ES-I3 (cell line): Measurements from ENCODE around the gene PAPSS2.

Experiments used
- H3K36me3 ChIP-seq: 2 replicates; pipeline ENCODE4 v1.6.1; 2013; ENCODE audit warnings: mild to moderate bottlenecking, low read length, control low read depth, moderate library complexity; ENCODE audit not compliant: insufficient read depth
- H3K4me1 ChIP-seq: 2 replicates; pipeline ENCODE4 v1.6.1; 2013; ENCODE audit warnings: mild to moderate bottlenecking, control low read depth, low read length; ENCODE audit not compliant: insufficient read depth
- H3K9ac ChIP-seq: 2 replicates; pipeline ENCODE4 v1.6.1; 2013; ENCODE audit warnings: low read depth, mild to moderate bottlenecking, low read length, moderate library complexity
- H3K9me3 ChIP-seq: 2 replicates; pipeline ENCODE4 v1.6.1; 2013; ENCODE audit warnings: mild to moderate bottlenecking, low read length, moderate library complexity; ENCODE audit not compliant: control insufficient read depth, insufficient read depth

Gene PAPSS2

DNA sequence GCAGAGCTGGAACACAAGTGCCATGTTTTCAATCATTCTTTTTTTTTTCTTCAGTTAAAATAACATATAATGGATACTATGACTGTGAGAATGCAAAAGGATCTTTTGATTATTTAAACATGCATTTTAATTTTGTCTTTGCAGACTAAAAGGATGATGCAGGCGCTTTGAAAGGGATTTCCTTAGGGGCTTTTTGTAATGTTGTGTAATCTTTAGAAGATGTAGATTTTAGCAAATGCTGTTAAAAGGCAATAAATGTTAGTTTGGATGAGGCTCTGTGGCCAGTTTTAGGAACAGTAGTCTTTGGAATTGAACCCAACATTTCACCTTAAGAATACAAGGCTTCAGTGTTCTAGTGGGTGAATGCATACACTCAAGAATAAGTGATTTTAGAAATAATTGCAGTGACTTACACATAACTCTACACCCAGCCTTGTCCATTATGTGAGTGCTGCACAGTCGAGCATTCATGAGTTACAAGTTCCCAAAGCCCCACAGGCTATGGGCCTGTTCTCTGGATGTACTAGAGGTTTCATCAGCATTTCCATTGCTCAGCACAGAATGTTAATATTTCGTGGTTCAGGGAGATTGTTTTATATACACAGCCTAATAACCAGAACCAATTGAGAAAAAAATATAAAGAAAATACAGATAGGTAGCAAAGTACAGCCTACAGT, 11.6 kb downstream of the PAPSS2 start:
- H3K36me3 ChIP-seq: no peaks in the 10 kb centered on the region
- no peak overlapping the region for H3K9ac ChIP-seq
- H3K9me3 ChIP-seq: no peaks in the 10 kb centered on the region
- peaks cover 14% of the 10 kb centered on the region for H3K4me1 ChIP-seq

DNA sequence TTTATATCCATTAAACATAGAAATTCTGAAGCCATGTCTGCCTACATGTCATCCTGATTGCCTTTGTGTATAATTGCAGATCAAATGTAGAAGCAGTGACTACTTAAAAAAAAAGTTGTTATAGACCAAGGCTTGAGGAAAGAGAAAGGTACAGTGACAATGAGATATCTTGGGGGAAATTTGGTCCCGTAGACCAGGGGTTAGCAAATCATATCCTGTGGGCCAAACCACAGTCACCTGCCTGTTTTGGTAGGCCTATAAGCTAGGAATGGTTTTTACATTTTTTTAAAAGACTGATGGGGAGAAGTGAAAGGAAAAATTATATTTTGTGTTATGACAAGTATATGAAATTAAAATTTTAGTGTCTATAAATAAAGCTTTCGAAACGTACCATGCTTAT, 12.9 kb downstream of the PAPSS2 start:
- Histone ChIP-seq H3K36me3 (no peaks in the 10 kb centered on the region), H3K4me1 (peaks cover 14% of the 10 kb centered on the region), H3K9ac (no peak overlapping the region), H3K9me3 (no peaks in the 10 kb centered on the region)

DNA sequence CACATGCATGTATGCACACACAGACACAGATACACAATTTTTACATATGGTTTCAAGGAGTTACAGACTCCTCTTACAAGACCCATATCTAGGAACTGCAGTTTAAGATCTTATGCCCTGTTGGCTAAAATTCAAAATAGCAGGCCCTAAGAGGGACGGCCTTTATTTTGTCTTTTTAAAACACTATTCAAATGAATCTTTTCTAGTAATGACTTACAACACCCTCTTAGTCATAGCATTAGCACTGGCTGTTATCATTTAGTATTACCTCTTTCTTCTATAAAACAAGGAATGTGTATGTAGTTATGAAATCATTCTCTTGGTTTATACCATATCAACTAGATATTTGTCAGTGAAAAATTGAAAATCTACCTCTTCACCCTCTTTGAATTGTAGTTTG, 15.3 kb downstream of the PAPSS2 start:
- H3K9me3 ChIP-seq: no peaks in the 10 kb centered on the region
- no peaks in the 10 kb centered on the region for H3K36me3 ChIP-seq
- H3K9ac ChIP-seq: no peak overlapping the region
- peaks cover 14% of the 10 kb centered on the region for H3K4me1 ChIP-seq

DNA sequence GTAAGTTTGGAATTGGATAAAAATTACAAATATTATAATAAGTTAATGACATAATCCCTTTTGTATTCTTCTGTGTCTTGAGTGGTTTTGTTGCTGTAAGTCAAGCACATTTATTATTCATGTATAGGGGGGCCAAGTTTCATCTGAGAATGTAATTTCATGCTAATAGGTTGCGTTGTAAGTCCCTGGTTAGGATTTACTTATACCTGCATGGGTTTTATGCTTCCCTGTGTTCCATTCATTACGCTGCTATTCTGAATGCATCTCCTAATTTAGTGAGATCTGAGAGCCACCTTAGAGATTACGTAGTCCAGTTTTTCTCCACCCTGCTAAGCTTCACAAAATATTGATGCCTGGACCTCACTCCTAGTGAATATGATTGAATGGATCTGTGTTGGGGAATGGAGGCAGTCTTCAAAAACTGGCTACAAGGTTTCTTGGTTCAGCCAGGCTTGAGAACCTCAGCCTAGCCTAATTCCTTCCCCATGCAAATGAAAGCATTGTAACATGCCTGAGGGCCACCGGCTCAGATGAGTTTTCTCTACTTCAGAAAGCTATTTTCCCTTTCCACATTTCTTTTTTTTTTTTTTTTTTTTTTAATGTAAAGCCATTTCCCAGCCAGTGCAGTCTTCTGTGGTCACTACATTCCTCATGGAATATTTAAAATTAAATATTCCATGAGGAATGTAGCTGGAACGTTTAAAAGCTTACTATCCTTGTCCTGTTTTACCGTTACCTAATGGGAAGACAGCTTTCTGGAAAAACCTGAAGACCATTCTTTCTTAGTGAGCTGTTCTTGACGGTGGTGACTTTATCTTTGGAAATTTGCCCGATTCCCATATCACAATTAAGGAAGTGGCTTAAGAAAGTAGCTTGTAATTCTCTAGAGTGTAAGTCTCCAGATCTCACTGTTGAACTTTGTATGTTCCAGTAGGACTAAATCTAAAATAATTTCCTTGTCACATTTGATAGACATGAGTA, 16.0 kb downstream of the PAPSS2 start:
- Histone ChIP-seq H3K9ac (no peak overlapping the region), H3K4me1 (peaks cover 14% of the 10 kb centered on the region), H3K36me3 (no peaks in the 10 kb centered on the region), H3K9me3 (no peaks in the 10 kb centered on the region)

DNA sequence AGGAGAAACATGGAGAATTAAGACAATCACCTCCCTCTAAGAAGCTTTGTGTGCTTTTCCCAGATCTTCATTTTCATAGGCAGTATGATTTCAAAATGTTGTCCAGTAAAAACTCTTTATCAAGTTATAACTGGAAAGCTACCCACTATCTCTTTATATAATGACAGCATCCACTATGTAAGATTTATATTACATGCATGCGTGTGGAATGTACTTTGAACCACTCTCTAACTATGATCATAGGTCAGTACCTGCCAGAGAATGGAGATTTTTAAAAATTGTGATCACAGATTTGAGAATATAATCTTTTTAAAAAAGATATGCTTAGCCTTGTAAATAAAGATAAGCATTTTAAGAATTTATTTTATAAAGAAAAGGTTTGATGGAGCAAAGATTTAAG, 17.9 kb downstream of the PAPSS2 start:
- H3K9me3 ChIP-seq: no peaks in the 10 kb centered on the region
- H3K36me3 ChIP-seq: no peaks in the 10 kb centered on the region
- H3K9ac ChIP-seq: no peak overlapping the region
- peaks cover 14% of the 10 kb centered on the region for H3K4me1 ChIP-seq

DNA sequence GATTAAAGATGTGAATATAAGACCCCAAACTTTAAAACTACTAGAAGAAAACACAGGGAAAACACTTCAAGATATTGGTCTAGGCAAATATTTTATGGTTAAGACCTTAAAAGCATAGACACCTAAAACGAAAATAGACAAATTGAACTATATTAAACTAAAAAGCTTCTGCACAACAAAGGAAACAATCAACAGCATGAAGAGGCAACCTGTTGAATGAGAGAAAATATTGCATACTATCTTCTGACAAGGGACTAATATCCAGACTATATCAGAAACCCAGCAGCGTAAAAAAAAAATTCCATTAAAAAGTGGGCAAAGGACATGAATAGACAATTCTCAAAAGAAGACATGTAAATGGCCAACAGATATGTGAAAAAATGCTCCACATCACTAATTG, 18.6 kb downstream of the PAPSS2 start:
- H3K36me3 ChIP-seq: no peaks in the 10 kb centered on the region
- no peaks in the 10 kb centered on the region for H3K9me3 ChIP-seq
- H3K9ac ChIP-seq: no peak overlapping the region
- H3K4me1 ChIP-seq: peaks cover 14% of the 10 kb centered on the region

DNA sequence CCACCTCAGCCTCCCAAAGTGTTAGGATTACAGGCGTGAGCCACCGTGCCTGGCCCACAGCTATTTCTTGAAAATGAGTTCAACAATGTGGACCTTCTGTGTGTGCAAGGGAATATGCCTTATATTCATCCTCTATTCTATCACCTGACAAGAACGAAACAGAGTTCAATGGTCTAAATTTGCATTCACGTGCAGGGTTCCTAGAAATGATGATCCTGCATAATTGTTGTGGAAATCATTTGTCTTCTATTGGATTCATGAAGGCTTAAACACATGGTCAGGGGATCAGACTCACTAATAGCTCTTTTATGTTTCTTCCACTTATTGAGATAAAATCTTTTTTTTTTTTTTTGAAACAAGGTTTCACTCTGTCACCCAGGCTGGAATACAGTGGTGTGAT, 23.7 kb downstream of the PAPSS2 start:
- Histone ChIP-seq H3K36me3 (no peaks in the 10 kb centered on the region), H3K9ac (no peak overlapping the region), H3K9me3 (no peaks in the 10 kb centered on the region), H3K4me1 (no peaks in the 10 kb centered on the region)

DNA sequence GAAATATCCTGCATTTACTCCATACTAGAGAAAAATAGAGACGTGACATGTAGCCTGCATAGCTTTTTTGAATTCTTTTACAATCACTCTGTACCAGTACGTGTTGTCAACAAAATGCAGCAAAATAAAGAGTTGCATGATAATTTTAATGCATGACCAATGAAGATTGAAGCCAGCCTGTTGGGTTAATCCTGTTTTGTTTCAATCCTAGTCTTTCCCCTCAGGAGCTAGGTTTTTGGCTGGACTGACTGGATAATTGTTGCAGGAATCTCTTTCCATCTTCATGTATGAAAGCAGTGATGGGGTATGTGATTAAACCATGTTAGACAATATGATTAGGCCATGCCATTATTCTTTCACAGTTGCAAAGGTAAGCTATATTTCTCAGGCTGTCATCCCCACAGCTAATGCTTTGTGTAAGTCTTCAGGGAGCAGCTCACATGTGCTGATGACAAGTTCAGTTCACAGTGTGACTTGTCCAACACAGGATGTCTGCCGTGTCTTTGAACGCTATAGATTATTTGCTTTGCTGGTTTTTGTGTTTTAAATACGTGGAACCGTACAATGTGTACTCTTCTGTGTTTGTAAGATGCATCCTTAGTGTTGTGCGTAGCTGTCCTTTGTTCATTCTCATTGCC, 24.4 kb downstream of the PAPSS2 start:
- H3K9me3 ChIP-seq: no peaks in the 10 kb centered on the region
- H3K9ac ChIP-seq: no peak overlapping the region
- H3K4me1 ChIP-seq: no peaks in the 10 kb centered on the region
- no peaks in the 10 kb centered on the region for H3K36me3 ChIP-seq

DNA sequence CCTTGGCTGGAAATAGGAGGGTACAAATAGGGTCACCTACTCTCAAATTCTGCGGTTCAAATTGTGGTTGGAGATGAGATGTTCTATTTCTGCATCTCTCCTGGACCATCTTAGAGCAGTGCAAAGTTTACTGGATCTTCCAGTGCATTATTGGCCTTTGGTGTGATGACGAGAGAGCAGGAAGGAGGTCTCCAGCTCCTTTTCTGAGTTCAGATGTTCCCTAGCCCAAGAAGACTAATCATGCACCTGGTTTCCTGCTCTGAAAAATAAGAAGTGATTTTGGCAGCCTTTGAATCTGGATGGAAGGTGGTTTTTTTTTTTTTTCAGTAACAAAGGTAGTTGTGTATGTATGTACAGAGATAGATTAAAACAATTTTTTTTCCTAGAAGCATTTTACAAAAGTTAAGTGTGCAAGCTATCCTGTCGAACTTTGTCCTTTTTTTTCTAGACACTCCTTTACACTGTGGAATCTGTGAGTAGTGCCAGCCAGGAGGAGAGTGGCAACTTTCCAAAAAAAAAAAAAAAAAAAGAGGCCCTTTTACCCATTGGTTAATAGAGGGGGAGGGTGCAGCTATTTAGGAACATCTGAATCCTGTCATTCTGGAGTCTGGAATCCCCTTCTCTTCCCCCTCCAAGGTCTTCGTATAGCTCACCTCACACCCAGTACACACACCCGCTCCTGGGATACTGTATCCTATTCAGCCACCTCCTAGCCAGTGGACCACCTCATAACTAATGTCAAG, 26.3 kb downstream of the PAPSS2 start:
- Histone ChIP-seq H3K4me1 (no peaks in the 10 kb centered on the region; the same call in 1 of the 2 replicates), H3K9me3 (no peaks in the 10 kb centered on the region), H3K36me3 (no peaks in the 10 kb centered on the region), H3K9ac (no peak overlapping the region)

DNA sequence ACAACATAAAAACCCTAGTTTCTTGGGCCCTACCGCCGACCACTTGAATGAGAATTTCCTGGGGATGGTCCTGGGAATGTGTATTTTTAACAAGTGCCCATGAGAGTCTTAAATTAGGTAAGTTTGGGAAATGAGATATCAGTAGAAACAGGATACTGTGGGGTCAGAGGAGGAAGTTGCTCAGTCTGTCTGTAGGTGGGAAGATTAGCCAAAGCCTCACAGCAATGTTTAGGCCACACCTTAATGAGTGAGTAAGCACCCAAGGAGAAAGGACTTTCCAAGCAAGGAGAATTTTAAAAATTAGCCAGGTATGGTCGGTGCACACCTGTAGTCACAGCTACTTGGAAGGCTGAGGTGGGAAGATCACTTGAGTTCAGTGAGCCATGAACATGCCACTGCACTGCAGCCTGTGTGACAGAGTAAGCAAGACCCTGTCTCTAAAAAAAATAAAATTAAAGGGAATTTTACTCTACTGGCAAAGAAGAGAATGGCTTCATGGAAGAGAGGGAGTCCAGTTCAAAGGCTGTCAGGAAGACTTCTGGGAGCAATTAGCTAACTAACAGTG, 31.9 kb downstream of the PAPSS2 start:
- no peaks in the 10 kb centered on the region for H3K36me3 ChIP-seq
- H3K9me3 ChIP-seq: no peaks in the 10 kb centered on the region
- H3K9ac ChIP-seq: no peak overlapping the region

DNA sequence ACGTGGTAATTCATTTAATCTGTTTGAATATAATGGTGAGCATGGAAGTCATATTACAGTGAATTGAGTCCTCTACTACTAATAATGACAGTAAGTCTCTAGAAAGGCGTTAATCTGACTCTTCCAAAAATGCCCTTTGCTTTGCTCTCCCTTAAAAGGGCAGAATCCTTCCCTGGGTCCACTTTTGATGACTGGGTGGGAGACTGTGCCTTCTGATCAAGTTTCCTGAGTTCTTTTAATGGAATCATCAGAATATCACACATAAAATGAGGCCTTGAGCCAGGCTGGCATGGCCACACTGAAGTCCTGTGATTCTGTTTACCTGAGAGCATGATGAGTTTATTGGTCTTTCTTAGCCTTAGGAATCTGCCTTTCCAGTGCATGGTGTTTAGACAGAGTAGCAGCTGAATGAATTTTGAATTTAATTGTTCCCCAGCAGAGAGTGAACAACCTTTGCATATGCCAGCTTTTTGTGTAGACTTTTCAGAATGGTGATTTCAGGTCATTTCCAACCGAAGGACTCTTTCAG, 33.3 kb downstream of the PAPSS2 start:
- Histone ChIP-seq H3K9ac (no peak overlapping the region), H3K9me3 (no peaks in the 10 kb centered on the region), H3K36me3 (no peaks in the 10 kb centered on the region), H3K4me1 (no peaks in the 10 kb centered on the region; the same call in 1 of the 2 replicates)

More for the DNA sequence above, 31.9 kb downstream of the PAPSS2 start:
- no peaks in the 10 kb centered on the region; the same call in 1 of the 2 replicates for H3K4me1 ChIP-seq

DNA sequence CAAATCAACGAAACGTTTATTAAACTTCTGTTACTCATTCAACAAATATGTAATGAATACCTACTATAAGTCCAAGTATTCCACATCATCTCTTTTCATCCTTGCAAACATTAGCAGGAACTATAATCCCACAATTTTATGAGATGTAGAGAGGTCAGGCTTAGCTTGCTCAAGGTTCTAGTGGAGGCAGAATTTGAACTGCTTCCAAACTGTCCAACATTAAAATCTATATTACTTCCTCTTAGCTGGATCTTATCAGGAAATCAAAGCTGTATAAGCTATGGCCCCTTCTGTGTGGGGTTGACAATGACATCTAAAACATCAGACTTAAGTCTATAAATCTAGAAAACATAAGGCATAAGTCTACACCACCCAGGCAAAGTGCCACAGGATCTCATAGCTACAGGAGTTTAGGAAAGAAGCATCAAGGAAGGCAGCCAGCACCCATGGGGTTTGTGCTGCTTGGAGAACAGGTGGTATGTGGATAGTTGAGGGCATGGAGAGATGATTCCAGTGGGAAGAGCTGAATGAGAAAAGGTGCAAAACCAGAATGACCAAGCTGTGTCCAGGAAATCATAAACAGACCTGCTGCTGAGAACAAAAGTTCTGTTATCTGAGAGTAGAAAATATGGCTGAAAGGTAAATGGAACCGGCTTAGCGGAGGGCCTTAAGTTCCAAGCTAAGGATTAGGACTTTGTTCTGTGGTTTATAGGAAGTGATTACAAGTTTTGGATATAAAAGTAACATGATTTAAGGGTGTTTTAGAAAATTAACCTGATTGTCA, 34.5 kb downstream of the PAPSS2 start:
- Histone ChIP-seq H3K9me3 (no peaks in the 10 kb centered on the region), H3K9ac (no peak overlapping the region), H3K4me1 (no peaks in the 10 kb centered on the region; the same call in 1 of the 2 replicates), H3K36me3 (no peaks in the 10 kb centered on the region)

DNA sequence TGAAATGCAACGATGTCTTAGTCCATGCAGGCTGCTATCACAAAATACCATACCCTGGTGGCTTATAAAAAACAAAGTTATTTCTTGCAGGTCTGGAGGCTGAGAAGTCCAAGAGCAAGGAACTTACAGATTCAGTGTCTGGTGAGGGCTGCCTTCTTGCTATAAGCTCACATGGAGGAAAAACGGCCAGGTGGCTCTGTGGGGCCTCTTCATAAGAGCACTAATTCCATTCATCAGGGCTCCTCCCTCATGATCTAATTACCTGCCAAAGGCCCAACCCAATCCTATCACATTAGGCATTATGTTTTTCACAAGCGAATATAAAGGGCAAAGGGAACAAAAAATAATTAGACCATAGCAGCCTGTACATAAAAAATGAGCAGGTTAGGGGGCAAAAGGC, 35.4 kb downstream of the PAPSS2 start:
- no peaks in the 10 kb centered on the region; the same call in 1 of the 2 replicates for H3K4me1 ChIP-seq
- H3K36me3 ChIP-seq: no peaks in the 10 kb centered on the region
- no peak overlapping the region for H3K9ac ChIP-seq
- no peaks in the 10 kb centered on the region for H3K9me3 ChIP-seq
